Neutrophil (primary cell): Measurements from ENCODE around the gene CD300LF.
A peak's percentile ranks its signal among the peaks of the same experiment; 100 is the strongest.

ENCODE experiments used
- H3K27ac ChIP-seq: fragments of 200-600 bp; sonication (generic); 2 replicates; pipeline ENCODE4 v1.5.1; 2016; ENCODE audit warnings: mild to moderate bottlenecking, moderate library complexity
- H3K27me3 ChIP-seq: fragments of 200-600 bp; sonication (generic); 2 replicates; pipeline ENCODE4 v1.6.0; 2016; ENCODE audit warnings: mild to moderate bottlenecking
- H3K36me3 ChIP-seq: fragments of 200-600 bp; sonication (generic); 2 replicates; pipeline ENCODE4 v1.5.1; 2017
- H3K4me1 ChIP-seq, 2 experiments: fragments of 200-600 bp in 1 of 2; sonication (generic) in 1 of 2; 1 replicate in 1 of 2; 2 replicates in 1 of 2; pipeline versions ENCODE4 v1.5.1 to v1.6.1; 2013 to 2016; ENCODE audit warnings: low read depth in 1 of 2, low read length in 1 of 2, mild to moderate bottlenecking in 1 of 2, moderate library complexity in 1 of 2; ENCODE audit not compliant: control insufficient read depth in 1 of 2, insufficient read depth in 1 of 2
- H3K4me3 ChIP-seq, 2 experiments: fragments of 200-600 bp in 1 of 2; sonication (generic) in 1 of 2; 1 replicate in 1 of 2; 2 replicates in 1 of 2; pipeline ENCODE4 v1.5.1; 2013 to 2016; ENCODE audit warnings: low read depth in 1 of 2, low read length in 1 of 2, mild to moderate bottlenecking in 1 of 2, moderate library complexity in 1 of 2
- H3K9me3 ChIP-seq: fragments of 200-600 bp; sonication (generic); 2 replicates; pipeline ENCODE4 v1.5.1; 2016
- TF ChIP-seq, protein P1 (sequence below): fragments of 200-600 bp; sonication (generic); IDR thresholded peaks from 2 replicates; pipeline ENCODE4 v1.5.1; 2016; ENCODE audit warnings: antibody characterized with exemption

The CD300LF gene

GRCh38 chr17:74680213-74680612, 32.5 kb downstream of the CD300LF start:
- Histone ChIP-seq H3K4me3 (no peak overlapping the region), H3K27ac (no peak overlapping the region), H3K4me1 (peaks cover 15 to 22% of the 10 kb centered on the region in 2 experiments), H3K9me3 (no peaks in the 10 kb centered on the region), H3K36me3 (no peaks in the 10 kb centered on the region), H3K27me3 (peaks cover 78% of the 10 kb centered on the region)
- TF ChIP-seq, protein P1, sequence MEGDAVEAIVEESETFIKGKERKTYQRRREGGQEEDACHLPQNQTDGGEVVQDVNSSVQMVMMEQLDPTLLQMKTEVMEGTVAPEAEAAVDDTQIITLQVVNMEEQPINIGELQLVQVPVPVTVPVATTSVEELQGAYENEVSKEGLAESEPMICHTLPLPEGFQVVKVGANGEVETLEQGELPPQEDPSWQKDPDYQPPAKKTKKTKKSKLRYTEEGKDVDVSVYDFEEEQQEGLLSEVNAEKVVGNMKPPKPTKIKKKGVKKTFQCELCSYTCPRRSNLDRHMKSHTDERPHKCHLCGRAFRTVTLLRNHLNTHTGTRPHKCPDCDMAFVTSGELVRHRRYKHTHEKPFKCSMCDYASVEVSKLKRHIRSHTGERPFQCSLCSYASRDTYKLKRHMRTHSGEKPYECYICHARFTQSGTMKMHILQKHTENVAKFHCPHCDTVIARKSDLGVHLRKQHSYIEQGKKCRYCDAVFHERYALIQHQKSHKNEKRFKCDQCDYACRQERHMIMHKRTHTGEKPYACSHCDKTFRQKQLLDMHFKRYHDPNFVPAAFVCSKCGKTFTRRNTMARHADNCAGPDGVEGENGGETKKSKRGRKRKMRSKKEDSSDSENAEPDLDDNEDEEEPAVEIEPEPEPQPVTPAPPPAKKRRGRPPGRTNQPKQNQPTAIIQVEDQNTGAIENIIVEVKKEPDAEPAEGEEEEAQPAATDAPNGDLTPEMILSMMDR: no peak

DNA sequence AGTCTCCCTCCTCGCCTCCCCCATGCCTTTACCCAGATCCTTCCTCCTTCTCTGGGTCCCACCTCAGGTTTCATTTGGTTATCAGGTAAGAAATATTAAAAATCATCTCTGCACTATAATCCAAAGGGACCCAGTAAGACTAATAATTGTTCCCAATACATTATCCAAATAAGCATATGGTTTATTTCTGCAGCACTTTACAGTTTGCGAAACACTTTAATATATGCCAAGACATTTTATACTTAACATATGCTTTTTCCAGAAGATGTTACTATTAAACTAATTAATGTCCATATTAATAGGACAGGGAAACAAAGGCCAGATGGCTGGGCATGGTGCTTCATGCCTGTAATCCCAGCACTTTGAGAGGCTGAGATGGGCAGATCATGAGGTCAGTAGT, 33.3 kb downstream of the CD300LF start:
- TF ChIP-seq, protein P1: no peak

GRCh38 chr17:74678541-74678940, 34.2 kb downstream of the CD300LF start:
- Histone ChIP-seq H3K4me1 (peaks cover 15 to 22% of the 10 kb centered on the region in 2 experiments), H3K36me3 (no peaks in the 10 kb centered on the region), H3K27ac (no peak overlapping the region), H3K9me3 (no peaks in the 10 kb centered on the region), H3K4me3 (no peak overlapping the region), H3K27me3 (peaks cover 90% of the 10 kb centered on the region)
- TF ChIP-seq, protein P1: no peak

More for the DNA sequence above, 33.3 kb downstream of the CD300LF start:
- Histone ChIP-seq H3K9me3 (no peaks in the 10 kb centered on the region), H3K4me3 (no peak overlapping the region), H3K4me1 (peaks cover 15 to 22% of the 10 kb centered on the region in 2 experiments), H3K36me3 (no peaks in the 10 kb centered on the region), H3K27me3 (peaks cover 87% of the 10 kb centered on the region), H3K27ac (no peak overlapping the region)

DNA sequence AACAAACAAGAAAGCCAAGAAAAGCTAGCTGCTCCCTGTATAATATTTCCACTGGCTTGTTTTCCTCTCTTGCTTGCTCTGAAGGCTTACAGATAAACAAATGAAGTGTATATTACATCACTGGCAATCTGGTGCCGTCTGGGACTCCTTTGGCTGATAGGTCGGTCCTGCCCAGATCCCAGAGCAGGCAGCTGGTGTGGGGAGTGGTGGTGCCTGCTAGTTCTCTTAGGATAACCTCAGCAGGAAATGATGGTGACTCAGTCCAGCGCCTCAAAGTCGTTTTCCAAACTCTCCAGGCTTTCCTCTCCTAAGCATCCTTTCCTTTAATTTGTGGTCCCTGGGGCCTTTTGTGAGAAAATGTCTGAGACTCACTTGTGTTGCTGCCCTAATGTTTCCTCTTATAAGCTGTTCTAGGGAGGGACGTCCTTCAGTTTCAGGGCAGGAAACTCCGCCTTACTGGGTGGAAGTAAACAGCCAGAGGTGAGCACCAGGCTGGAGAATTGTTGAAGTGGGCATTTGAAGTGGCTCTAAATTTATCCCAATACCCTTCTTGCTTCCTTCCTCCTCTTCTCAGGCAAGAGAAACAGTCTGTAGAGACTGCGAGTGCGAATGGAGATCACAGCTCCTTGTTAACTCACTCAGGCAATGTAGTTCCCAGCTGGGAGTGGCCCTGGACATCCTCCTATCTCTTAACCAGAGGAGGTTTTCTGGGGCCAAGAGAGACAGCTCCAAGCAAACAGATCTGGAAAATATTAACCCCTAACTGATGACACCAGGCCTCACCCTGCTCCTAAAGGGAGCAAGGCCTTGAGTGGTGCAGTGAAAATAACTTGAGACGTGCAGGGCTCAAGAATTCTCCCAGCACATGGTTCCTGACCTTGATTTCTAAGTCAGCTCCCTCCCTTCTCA, 34.9 kb downstream of the CD300LF start:
- H3K27me3 ChIP-seq: peaks cover 90% of the 10 kb centered on the region
- H3K4me3 ChIP-seq: no peak overlapping the region
- no peaks in the 10 kb centered on the region for H3K36me3 ChIP-seq
- H3K4me1 ChIP-seq: peaks cover 15 to 22% of the 10 kb centered on the region in 2 experiments
- H3K9me3 ChIP-seq: no peaks in the 10 kb centered on the region
- TF ChIP-seq, protein P1: no peak
- H3K27ac ChIP-seq: peak overlapping the region; percentile 18

DNA sequence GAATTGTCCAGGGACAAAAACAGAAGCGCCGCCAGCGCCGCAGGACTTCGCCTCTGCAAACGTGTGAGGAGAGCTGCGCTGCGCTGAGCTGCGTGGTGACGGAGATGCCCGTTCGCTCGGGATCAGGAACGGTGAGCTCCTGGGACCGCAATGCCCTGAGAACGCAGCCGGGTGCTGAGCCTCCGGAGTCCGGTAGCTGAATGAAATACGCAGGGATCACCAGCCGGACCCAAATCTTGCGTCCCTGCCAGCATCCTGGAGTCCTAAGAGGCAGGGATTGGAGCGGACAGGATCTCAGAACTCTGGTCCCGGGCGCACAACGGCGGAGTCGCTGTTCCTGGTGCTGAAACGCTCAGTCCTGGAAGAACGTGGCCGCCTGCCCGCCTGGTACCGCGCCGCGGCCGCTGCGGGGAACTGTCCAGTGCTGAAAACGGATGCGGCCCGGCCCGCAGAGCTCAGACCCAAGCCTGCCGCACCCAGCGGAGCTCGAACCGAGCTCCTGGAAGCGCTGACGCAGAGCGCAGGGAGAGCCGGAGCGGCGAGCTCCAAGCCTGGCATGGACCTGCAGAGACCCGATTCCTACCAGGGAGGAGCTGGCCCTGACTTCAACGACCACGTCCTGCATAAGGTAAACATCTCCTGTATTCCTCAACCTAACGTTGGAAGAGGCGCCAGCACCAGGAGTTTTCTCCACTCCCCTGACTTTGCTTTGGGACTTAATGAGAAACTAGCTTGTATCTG, 41.5 kb downstream of the CD300LF start:
- no peaks in the 10 kb centered on the region for H3K36me3 ChIP-seq
- H3K4me1 ChIP-seq: no peaks in the 10 kb centered on the region
- no peak overlapping the region for H3K27ac ChIP-seq
- TF ChIP-seq, protein P1: no peak
- H3K4me3 ChIP-seq: no peak overlapping the region
- H3K9me3 ChIP-seq: no peaks in the 10 kb centered on the region
- peaks cover 100% of the 10 kb centered on the region for H3K27me3 ChIP-seq
